ENCODE results near the gene WWTR1. TPM values are rescaled to one million over a fixed set of nuclear protein-coding genes. Genes with fewer than 3 reads are reported as not detected.

Gene WWTR1
- total RNA-seq, 1 donor from 2014 or later = 137 TPM

DNA sequence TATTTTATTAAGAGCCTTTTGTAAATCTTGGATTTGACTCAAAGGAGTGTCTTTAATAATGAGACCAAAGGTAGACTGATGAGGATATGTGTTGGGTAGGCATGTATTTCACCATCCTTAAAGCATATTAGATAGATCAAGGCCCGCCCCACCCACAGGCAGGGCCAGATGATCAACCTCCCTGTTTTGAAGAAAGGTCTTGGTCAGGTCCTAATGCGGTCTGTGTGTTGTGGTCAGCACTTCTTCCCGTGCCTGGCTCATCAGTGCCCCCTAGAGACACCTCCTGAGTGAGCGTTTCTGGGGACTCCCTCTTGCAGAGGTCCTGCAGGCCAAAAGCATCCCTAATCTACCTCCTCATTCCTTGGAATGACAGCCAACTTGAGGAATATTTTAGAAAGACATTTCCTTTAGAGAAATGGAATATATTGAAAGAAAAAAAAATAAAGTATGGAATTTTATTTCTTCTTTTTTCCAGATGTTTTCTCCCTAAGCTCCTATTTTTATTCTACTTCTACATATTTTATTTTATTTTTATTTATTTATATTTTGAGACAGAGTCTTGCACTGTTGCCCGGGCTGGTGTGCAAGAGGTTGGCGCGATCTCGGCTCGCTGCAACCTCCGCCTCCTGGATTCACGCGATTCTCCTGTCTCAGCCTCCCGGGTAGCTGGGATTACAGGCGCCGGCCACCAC lies 177.4 kb downstream of the WWTR1 start:
- DNase-seq (ENCODE audit: low spot score) = peak; percentile 87
- Mint-ChIP-seq H3K9me3 (ENCODE audit: unreplicated experiment) (no peaks in the 10 kb centered on the region), H3K27ac (ENCODE audit: unreplicated experiment) (peak overlapping the region; percentile 97), H3K4me3 (ENCODE audit: unreplicated experiment) (no peak overlapping the region), H3K4me1 (ENCODE audit: unreplicated experiment) (peaks cover 23% of the 10 kb centered on the region), H3K36me3 (ENCODE audit: low read depth, unreplicated experiment) (no peaks in the 10 kb centered on the region), H3K27me3 (ENCODE audit: unreplicated experiment) (no peaks in the 10 kb centered on the region)
- TF ChIP-seq, protein P1, sequence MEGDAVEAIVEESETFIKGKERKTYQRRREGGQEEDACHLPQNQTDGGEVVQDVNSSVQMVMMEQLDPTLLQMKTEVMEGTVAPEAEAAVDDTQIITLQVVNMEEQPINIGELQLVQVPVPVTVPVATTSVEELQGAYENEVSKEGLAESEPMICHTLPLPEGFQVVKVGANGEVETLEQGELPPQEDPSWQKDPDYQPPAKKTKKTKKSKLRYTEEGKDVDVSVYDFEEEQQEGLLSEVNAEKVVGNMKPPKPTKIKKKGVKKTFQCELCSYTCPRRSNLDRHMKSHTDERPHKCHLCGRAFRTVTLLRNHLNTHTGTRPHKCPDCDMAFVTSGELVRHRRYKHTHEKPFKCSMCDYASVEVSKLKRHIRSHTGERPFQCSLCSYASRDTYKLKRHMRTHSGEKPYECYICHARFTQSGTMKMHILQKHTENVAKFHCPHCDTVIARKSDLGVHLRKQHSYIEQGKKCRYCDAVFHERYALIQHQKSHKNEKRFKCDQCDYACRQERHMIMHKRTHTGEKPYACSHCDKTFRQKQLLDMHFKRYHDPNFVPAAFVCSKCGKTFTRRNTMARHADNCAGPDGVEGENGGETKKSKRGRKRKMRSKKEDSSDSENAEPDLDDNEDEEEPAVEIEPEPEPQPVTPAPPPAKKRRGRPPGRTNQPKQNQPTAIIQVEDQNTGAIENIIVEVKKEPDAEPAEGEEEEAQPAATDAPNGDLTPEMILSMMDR (IDR thresholded peaks at IDR 0.05; ENCODE audit: unreplicated experiment) = peak; percentile 67

DNA sequence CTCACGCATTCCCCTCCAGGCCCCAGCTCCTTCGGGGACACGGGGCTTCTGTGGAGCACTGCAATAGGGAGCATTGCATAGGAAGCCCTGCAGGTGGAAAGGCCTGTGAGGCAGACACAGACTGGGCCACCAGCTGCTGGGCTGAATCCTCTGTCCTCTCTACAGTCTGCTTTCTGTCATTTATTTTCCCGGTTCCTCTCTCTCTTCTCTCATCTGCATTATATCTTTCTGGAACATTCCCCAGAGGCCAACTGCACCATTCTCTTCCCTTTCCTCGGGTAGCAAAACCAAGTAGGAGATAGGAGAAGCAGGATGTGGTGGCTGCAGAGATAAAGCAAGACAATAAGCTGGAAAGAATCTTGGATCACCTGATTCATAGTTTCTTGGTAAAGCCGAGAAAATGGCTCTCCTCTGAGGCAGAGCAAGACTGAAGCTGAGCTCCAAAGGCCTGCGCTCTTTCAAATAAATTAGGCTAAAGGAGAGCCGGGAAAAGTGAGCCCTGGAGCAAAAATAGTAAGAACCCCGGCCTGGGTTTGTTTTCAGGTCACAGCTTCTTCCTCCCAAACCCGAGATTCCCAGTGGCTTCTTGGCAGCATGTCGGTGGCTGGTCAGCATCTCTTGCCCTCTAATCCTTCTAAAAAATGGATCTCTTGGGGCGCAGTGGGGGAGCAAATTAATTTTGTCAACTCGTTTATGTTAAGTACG lies 178.1 kb downstream of the WWTR1 start:
- peaks cover 30% of the 10 kb centered on the region for H3K4me1 Mint-ChIP-seq (ENCODE audit: unreplicated experiment)
- H3K27ac Mint-ChIP-seq (ENCODE audit: unreplicated experiment) = peak overlapping the region; percentile 97
- no peak overlapping the region for H3K4me3 Mint-ChIP-seq (ENCODE audit: unreplicated experiment)
- peak; percentile 9 for DNase-seq (ENCODE audit: low spot score)
- H3K9me3 Mint-ChIP-seq (ENCODE audit: unreplicated experiment) = no peaks in the 10 kb centered on the region
- H3K36me3 Mint-ChIP-seq (ENCODE audit: low read depth, unreplicated experiment) = no peaks in the 10 kb centered on the region
- H3K27me3 Mint-ChIP-seq (ENCODE audit: unreplicated experiment) = no peaks in the 10 kb centered on the region
- TF ChIP-seq, protein P1 (IDR thresholded peaks at IDR 0.05; ENCODE audit: unreplicated experiment) = no peak

DNA sequence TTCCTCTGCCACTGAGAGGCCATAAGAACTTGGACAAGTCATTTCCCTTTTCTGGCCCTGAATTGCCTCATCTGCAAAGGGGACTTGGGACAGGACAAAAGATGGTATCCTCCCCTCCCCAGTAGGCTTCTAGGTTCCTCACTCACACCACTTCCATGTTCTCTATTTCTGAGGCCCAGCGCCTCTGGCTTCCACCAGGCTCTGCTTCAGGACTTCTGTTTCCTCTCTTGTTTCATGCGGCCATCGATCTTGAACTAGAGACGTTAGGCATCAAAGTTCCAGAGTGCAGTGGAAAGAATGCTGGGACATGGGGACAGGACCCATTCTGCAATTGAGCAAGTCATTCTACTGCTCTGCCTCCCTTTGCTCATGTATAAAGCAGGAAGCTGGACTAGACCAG lies 181.6 kb downstream of the WWTR1 start:
- Mint-ChIP-seq H3K36me3 (ENCODE audit: low read depth, unreplicated experiment) (no peaks in the 10 kb centered on the region), H3K4me1 (ENCODE audit: unreplicated experiment) (peaks cover 54% of the 10 kb centered on the region), H3K4me3 (ENCODE audit: unreplicated experiment) (no peak overlapping the region), H3K9me3 (ENCODE audit: unreplicated experiment) (no peaks in the 10 kb centered on the region), H3K27ac (ENCODE audit: unreplicated experiment) (no peak overlapping the region), H3K27me3 (ENCODE audit: unreplicated experiment) (peaks cover 2% of the 10 kb centered on the region)
- TF ChIP-seq, protein P1 (IDR thresholded peaks at IDR 0.05; ENCODE audit: unreplicated experiment) = no peak
- no peak for DNase-seq (ENCODE audit: low spot score)

DNA sequence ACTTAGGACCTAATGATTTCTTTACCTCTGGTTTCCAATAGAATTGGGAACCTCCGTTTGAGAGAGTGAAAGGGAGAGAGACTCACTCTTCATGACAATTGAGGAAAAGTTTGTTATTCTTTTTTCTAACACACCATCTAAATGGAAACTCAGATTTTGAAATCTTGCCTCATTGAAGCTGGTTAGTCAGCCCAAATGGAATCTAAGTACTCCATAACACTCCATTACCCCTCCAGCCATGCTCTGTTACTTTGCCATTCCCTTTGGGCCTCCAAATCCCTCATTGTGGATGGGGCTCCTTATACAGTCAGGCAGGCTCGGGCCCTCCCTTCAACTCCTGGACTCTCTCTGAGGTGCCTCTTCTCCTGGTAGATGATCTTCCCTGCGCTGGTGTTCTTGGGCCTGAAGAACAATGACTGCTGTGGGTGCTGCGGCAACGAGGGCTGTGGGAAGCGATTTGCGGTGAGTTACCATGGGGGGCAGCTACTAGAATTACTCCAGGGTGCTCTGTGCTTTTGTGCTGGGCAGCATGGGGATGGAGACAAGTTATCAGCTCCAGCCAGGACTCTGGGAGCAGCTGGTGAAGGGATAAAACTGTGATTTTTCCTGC lies 182.3 kb downstream of the WWTR1 start:
- no peaks in the 10 kb centered on the region for H3K36me3 Mint-ChIP-seq (ENCODE audit: low read depth, unreplicated experiment)
- no peaks in the 10 kb centered on the region for H3K9me3 Mint-ChIP-seq (ENCODE audit: unreplicated experiment)
- no peak overlapping the region for H3K4me3 Mint-ChIP-seq (ENCODE audit: unreplicated experiment)
- H3K27ac Mint-ChIP-seq (ENCODE audit: unreplicated experiment) = no peak overlapping the region
- DNase-seq (ENCODE audit: low spot score) = no peak
- H3K27me3 Mint-ChIP-seq (ENCODE audit: unreplicated experiment) = peaks cover 2% of the 10 kb centered on the region
- TF ChIP-seq, protein P1 (IDR thresholded peaks at IDR 0.05; ENCODE audit: unreplicated experiment) = no peak
- peaks cover 60% of the 10 kb centered on the region for H3K4me1 Mint-ChIP-seq (ENCODE audit: unreplicated experiment)
